ENCODE measurements around the gene CTSD. TPM values are rescaled to one million over a fixed set of nuclear protein-coding genes. Genes with fewer than 3 reads are reported as not detected.
"Not testable (repeated sequence)": the region's sequence is repeated elsewhere in the genome, so short reads cannot be mapped to it uniquely, and the experiment has no call there.

Gene CTSD
- 100 to 1,000 TPM; 310 to 374 TPM for total RNA-seq
- 100 to 1,000 TPM; 731 to 814 TPM for polyA plus RNA-seq

GRCh38 chr11:1763796-1764661 is at the start of gene CTSD:
Gene CTSD, minus strand, starts transcription at chr11:1763927. Its CDS starts 68 bp downstream, at chr11:1763859.
- Histone ChIP-seq H3K36me3 (ENCODE audit: control insufficient read depth in 4 of 4, insufficient read depth in 3 of 4, low read depth in 1 of 4, low read length in 3 of 4) (peaks cover 0 to 8% (median 1%) of the 10 kb centered on the region in 4 donors), H3K4me1 (ENCODE audit: control insufficient read depth in 4 of 4, insufficient read depth in 4 of 4, low read length in 3 of 4) (peaks cover 25 to 50% (median 37%) of the 10 kb centered on the region in 4 donors), H3K27me3 (ENCODE audit: control insufficient read depth in 4 of 4, insufficient read depth in 4 of 4, low read length in 3 of 4) (no peaks in the 10 kb centered on the region), H3K9ac (ENCODE audit: low read depth in 1 of 2, low read length in 2 of 2) (peak within 1 kb of the TSS; percentile 75 to 91), H3K27ac (ENCODE audit: low read depth in 1 of 2, low read length in 2 of 2) (peak within 1 kb of the TSS; percentile 86 to 92), H3K4me3 (ENCODE audit: low read depth in 1 of 3, low read length in 3 of 3) (peak within 1 kb of the TSS; percentile 83 to 95 (median 84)), H3K9me3 (ENCODE audit: control insufficient read depth in 4 of 4, low read length in 3 of 4) (no peaks in the 10 kb centered on the region)
- TF ChIP-seq JUND (IDR thresholded peaks at IDR 0.05), result no peak
- TF ChIP-seq ATF3 (IDR thresholded peaks at IDR 0.05), result no peak
- TF ChIP-seq EGR1 (IDR thresholded peaks at IDR 0.05; ENCODE audit: low read depth in 2 of 2), result no peak
- no peak for TF ChIP-seq MAX (IDR thresholded peaks at IDR 0.05)
- TF ChIP-seq RXRA (IDR thresholded peaks at IDR 0.05), result no peak
- no peak for TF ChIP-seq SP1 (IDR thresholded peaks at IDR 0.05)
- TF ChIP-seq RAD21 (IDR thresholded peaks at IDR 0.05), result no peak
- 3% methylated on average over 85 of the region's 85 CpGs for WGBS
- peak; percentile 94 for DNase-seq (ENCODE audit: low spot score)

GRCh38 chr11:1813356-1813755 is 49.6 kb upstream of the CTSD start:
- H3K36me3 ChIP-seq (ENCODE audit: control insufficient read depth in 4 of 4, insufficient read depth in 3 of 4, low read depth in 1 of 4, low read length in 3 of 4); H3K9me3 ChIP-seq (ENCODE audit: control insufficient read depth in 4 of 4, low read length in 3 of 4); H3K9ac ChIP-seq (ENCODE audit: low read depth in 1 of 2, low read length in 2 of 2); DNase-seq (ENCODE audit: low spot score); H3K27me3 ChIP-seq (ENCODE audit: control insufficient read depth in 4 of 4, insufficient read depth in 4 of 4, low read length in 3 of 4); H3K4me3 ChIP-seq (ENCODE audit: low read depth in 1 of 3, low read length in 3 of 3); H3K27ac ChIP-seq (ENCODE audit: low read depth in 1 of 2, low read length in 2 of 2); H3K4me1 ChIP-seq (ENCODE audit: control insufficient read depth in 4 of 4, insufficient read depth in 4 of 4, low read length in 3 of 4): not testable (repeated sequence)
- 90% methylated on average over 9 of the region's 9 CpGs for WGBS

- 92% methylated on average over 15 of the region's 15 CpGs for WGBS
- H3K36me3 ChIP-seq (ENCODE audit: control insufficient read depth in 4 of 4, insufficient read depth in 3 of 4, low read depth in 1 of 4, low read length in 3 of 4), result no peaks in the 10 kb centered on the region
- no peak for TF ChIP-seq SP1 (IDR thresholded peaks at IDR 0.05)
- no peak for TF ChIP-seq EGR1 (IDR thresholded peaks at IDR 0.05; ENCODE audit: low read depth in 2 of 2)
- no peak for TF ChIP-seq TAF1 (conservative IDR thresholded peaks at IDR 0.05)
- no peak for TF ChIP-seq HNF4G (IDR thresholded peaks at IDR 0.05)
- TF ChIP-seq GABPA (IDR thresholded peaks at IDR 0.05 in 1 of 2, conservative IDR thresholded peaks at IDR 0.05 in 1 of 2), result no peak
- TF ChIP-seq ZBTB33 (IDR thresholded peaks at IDR 0.05), result no peak
- TF ChIP-seq REST (IDR thresholded peaks at IDR 0.05), result no peak
- no peak for TF ChIP-seq YY1 (IDR thresholded peaks at IDR 0.05)
- no peak for TF ChIP-seq FOXA1 (IDR thresholded peaks at IDR 0.05)
- TF ChIP-seq HNF4A (conservative IDR thresholded peaks at IDR 0.05), result no peak
- TF ChIP-seq NR2F2 (IDR thresholded peaks at IDR 0.05), result no peak
- TF ChIP-seq CTCF (IDR thresholded peaks at IDR 0.05; ENCODE audit: low read depth, low read length, missing input control), result no peak
- TF ChIP-seq JUND (IDR thresholded peaks at IDR 0.05), result no peak
- TF ChIP-seq ATF3 (IDR thresholded peaks at IDR 0.05), result no peak
- no peak for TF ChIP-seq RXRA (IDR thresholded peaks at IDR 0.05)
- TF ChIP-seq FOXA2 (IDR thresholded peaks at IDR 0.05), result no peak
- no peak for TF ChIP-seq MAX (IDR thresholded peaks at IDR 0.05)
- TF ChIP-seq RAD21 (IDR thresholded peaks at IDR 0.05), result no peak
- H3K27me3 ChIP-seq (ENCODE audit: control insufficient read depth in 4 of 4, insufficient read depth in 4 of 4, low read length in 3 of 4), result no peaks in the 10 kb centered on the region
- no peak for DNase-seq (ENCODE audit: low spot score)
- peaks cover 0 to 4% (median 1%) of the 10 kb centered on the region in 4 donors for H3K9me3 ChIP-seq (ENCODE audit: control insufficient read depth in 4 of 4, low read length in 3 of 4)
- H3K27ac ChIP-seq (ENCODE audit: low read depth in 1 of 2, low read length in 2 of 2), result no peak overlapping the region
- H3K4me3 ChIP-seq (ENCODE audit: low read depth in 1 of 3, low read length in 3 of 3), result no peak overlapping the region
- H3K4me1 ChIP-seq (ENCODE audit: control insufficient read depth in 4 of 4, insufficient read depth in 4 of 4, low read length in 3 of 4), result no peaks in the 10 kb centered on the region
- H3K9ac ChIP-seq (ENCODE audit: low read depth in 1 of 2, low read length in 2 of 2), result no peak overlapping the region
Observed at GRCh38 chr11:1812801-1813200, 49.1 kb upstream of the CTSD start.

Data from liver (tissue), 9 donors.